Activated T-cell treated with anti-CD3 and anti-CD28 coated beads, Interleukin-2, amount 50 U/mL, for 72 hours (primary cell): ENCODE measurements around the gene RBP7. TPM values are rescaled to one million over a fixed set of nuclear protein-coding genes. Genes with fewer than 3 reads are reported as not detected.
"Not testable (repeated sequence)": the region's sequence is repeated elsewhere in the genome, so short reads cannot be mapped to it uniquely, and the experiment has no call there.

ENCODE experiments used
- ATAC-seq, 2 donors: fragments of 150-1000 bp; cut with Tn5 transposase; replicated peaks in 1 of 2; 2 replicates each; pipeline ENCODE4 v1.10.0; 2021; ENCODE audit warnings: moderate library complexity in 2 of 2, mild to moderate bottlenecking in 1 of 2
- DNase-seq, 2 donors: peaks; one replicate each; pipeline ENCODE4 v3.0.0; 2021 to 2022; ENCODE audit warnings: mixed read lengths in 1 of 2
- H3K27ac Mint-ChIP-seq: one replicate; pipeline ENCODE4 v1.8.0; 2022; ENCODE audit warnings: mild to moderate bottlenecking, moderate library complexity, mixed read lengths
- H3K27me3 Mint-ChIP-seq: one replicate; pipeline ENCODE4 v1.8.0; 2022; ENCODE audit warnings: low read depth, mixed read lengths
- H3K36me3 Mint-ChIP-seq, 2 donors: one replicate each; pipeline ENCODE4 v1.8.0; 2022; ENCODE audit warnings: mixed read lengths in 2 of 2, mild to moderate bottlenecking in 1 of 2; ENCODE audit not compliant: insufficient read depth in 2 of 2
- H3K4me1 Mint-ChIP-seq: one replicate; pipeline ENCODE4 v1.8.0; 2022; ENCODE audit warnings: low read depth, mixed read lengths
- H3K4me3 Mint-ChIP-seq, 2 donors: one replicate each; pipeline ENCODE4 v1.8.0; 2022; ENCODE audit warnings: mild to moderate bottlenecking in 2 of 2, mixed read lengths in 2 of 2, moderate library complexity in 2 of 2
- H3K9me3 Mint-ChIP-seq, 2 donors: one replicate each; pipeline ENCODE4 v1.8.0; 2022; ENCODE audit warnings: mixed read lengths in 2 of 2
- total RNA-seq, 2 donors: library from RNA; stranded (reverse); gene quantifications; one replicate each; pipeline ENCODE4 v1.2.3, GENCODE V29; 2022

Gene RBP7
- total RNA-seq, 2 donors from 2014 or later = not detected

DNA sequence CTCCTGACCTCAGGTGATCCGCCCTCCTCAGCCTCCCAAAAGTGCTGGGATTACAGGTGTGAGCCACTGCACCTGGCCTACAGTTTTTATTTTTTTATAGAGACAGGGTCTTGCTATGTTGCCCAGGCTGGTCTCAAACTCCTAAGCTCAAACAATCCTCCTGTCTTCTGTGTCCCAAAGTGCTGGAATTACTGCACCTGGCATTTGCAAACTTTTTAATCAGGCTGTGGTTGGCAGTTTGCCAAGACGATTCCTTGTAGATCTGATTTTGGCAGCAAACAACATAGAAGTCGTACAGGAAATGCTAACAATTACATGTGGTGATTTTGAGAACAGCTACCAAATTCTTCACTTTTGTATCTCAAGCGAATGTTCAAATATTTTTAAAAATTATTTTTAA lies 10.1 kb downstream of the RBP7 start:
- Mint-ChIP-seq H3K9me3 (no peaks in the 10 kb centered on the region), H3K4me3 (no peak overlapping the region), H3K4me1 (no peaks in the 10 kb centered on the region), H3K36me3 (no peaks in the 10 kb centered on the region), H3K27me3 (peaks cover 5% of the 10 kb centered on the region), H3K27ac (no peak overlapping the region)
- DNase-seq (no peak), ATAC-seq (no peak)

- H3K27ac Mint-ChIP-seq = no peak overlapping the region
- no peaks in the 10 kb centered on the region for H3K4me1 Mint-ChIP-seq
- no peak for DNase-seq
- H3K27me3 Mint-ChIP-seq = no peaks in the 10 kb centered on the region
- no peaks in the 10 kb centered on the region for H3K36me3 Mint-ChIP-seq
- H3K4me3 Mint-ChIP-seq = no peak overlapping the region
- H3K9me3 Mint-ChIP-seq = no peaks in the 10 kb centered on the region
- ATAC-seq = no peak
Measured at GRCh38 chr1:10014016-10014415, 17.0 kb downstream of the RBP7 start.

DNA sequence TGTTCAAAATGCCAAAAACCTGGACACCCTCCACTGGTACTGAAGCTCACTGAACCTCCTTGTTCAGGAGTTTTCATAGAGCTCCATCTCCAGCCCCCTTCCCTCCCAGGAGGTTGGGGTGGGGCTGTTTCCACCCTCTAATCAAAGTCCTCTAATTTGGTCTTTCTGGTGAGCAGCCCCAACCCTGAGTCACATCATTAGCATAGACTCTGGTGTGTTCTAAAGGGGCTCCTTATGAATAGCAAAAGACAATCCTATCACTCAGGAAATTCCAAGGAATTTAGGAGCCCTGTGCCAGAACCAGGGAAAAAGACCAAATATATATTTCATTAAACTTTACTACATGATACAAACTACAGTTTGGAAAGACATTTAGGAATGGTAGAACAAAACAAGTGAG lies 22.5 kb downstream of the RBP7 start:
- Mint-ChIP-seq H3K4me3 (no peak overlapping the region), H3K36me3 (no peaks in the 10 kb centered on the region), H3K4me1 (no peaks in the 10 kb centered on the region), H3K9me3 (no peaks in the 10 kb centered on the region), H3K27ac (no peak overlapping the region), H3K27me3 (no peaks in the 10 kb centered on the region)
- no peak for DNase-seq
- ATAC-seq = no peak

- ATAC-seq = no peak
- Mint-ChIP-seq H3K27me3 (no peaks in the 10 kb centered on the region), H3K4me3 (no peak overlapping the region), H3K9me3 (no peaks in the 10 kb centered on the region), H3K36me3 (no peaks in the 10 kb centered on the region), H3K4me1 (no peaks in the 10 kb centered on the region), H3K27ac (no peak overlapping the region)
- DNase-seq = no peak
Measured at GRCh38 chr1:10020086-10020485, 23.1 kb downstream of the RBP7 start.

- not testable (repeated sequence) for H3K36me3 Mint-ChIP-seq, H3K27ac Mint-ChIP-seq, H3K27me3 Mint-ChIP-seq, DNase-seq, H3K4me3 Mint-ChIP-seq, ATAC-seq, H3K9me3 Mint-ChIP-seq, H3K4me1 Mint-ChIP-seq
Measured at GRCh38 chr1:10020678-10021077, 23.6 kb downstream of the RBP7 start.

GRCh38 chr1:10021992-10022391 lies 25.0 kb downstream of the RBP7 start:
- not testable (repeated sequence) for H3K4me1 Mint-ChIP-seq, DNase-seq

GRCh38 chr1:10022656-10023055 lies 25.6 kb downstream of the RBP7 start:
- ATAC-seq (no peak), DNase-seq (no peak)
- Mint-ChIP-seq H3K9me3 (no peaks in the 10 kb centered on the region), H3K27me3 (no peaks in the 10 kb centered on the region), H3K4me3 (no peak overlapping the region), H3K27ac (no peak overlapping the region), H3K36me3 (no peaks in the 10 kb centered on the region), H3K4me1 (no peaks in the 10 kb centered on the region)

More at GRCh38 chr1:10021992-10022391, 25.0 kb downstream of the RBP7 start:
- H3K27me3 Mint-ChIP-seq, H3K9me3 Mint-ChIP-seq, H3K4me3 Mint-ChIP-seq, H3K27ac Mint-ChIP-seq, ATAC-seq, H3K36me3 Mint-ChIP-seq: not testable (repeated sequence)

- no peak overlapping the region for H3K27ac Mint-ChIP-seq
- DNase-seq (no peak), ATAC-seq (no peak)
- no peaks in the 10 kb centered on the region for H3K4me1 Mint-ChIP-seq
- no peaks in the 10 kb centered on the region for H3K27me3 Mint-ChIP-seq
- no peaks in the 10 kb centered on the region for H3K36me3 Mint-ChIP-seq
- H3K4me3 Mint-ChIP-seq = no peak overlapping the region
- no peaks in the 10 kb centered on the region for H3K9me3 Mint-ChIP-seq
Measured at GRCh38 chr1:10025354-10025753, 28.3 kb downstream of the RBP7 start.

- H3K27me3 Mint-ChIP-seq = no peaks in the 10 kb centered on the region
- no peaks in the 10 kb centered on the region for H3K9me3 Mint-ChIP-seq
- no peaks in the 10 kb centered on the region for H3K36me3 Mint-ChIP-seq
- no peak overlapping the region for H3K4me3 Mint-ChIP-seq
- no peak for ATAC-seq
- H3K27ac Mint-ChIP-seq = no peak overlapping the region
- no peak for DNase-seq
- peaks cover 2% of the 10 kb centered on the region for H3K4me1 Mint-ChIP-seq
Measured at GRCh38 chr1:10027027-10027426, 30.0 kb downstream of the RBP7 start.

DNA sequence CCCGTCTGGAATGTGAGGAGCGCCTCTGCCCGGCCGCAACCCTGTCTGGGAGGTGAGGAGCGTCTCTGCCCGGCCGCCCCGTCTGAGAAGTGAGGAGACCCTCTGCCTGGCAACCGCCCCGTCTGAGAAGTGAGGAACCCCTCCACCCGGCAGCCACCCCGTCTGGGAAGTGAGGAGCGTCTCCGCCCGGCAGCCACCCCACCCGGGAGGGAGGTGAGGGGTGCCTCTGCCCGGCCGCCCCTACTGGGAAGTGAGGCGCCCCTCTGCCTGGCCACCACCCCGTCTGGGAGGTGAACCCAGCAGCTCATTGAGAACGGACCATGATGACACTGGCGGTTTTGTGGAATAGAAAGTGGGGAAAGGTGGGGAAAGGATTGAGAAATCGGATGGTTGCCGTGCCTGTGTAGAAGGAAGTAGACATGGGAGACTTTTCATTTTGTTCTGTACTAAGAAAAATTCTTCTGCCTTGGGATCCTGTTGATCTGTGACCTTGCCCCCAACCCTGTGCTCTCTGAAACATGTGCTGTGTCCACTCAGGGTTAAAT lies 32.0 kb downstream of the RBP7 start:
- H3K4me1 Mint-ChIP-seq = peaks cover 14% of the 10 kb centered on the region
- not testable (repeated sequence) for H3K36me3 Mint-ChIP-seq, DNase-seq, H3K27me3 Mint-ChIP-seq, H3K9me3 Mint-ChIP-seq, H3K27ac Mint-ChIP-seq, H3K4me3 Mint-ChIP-seq, ATAC-seq

DNA sequence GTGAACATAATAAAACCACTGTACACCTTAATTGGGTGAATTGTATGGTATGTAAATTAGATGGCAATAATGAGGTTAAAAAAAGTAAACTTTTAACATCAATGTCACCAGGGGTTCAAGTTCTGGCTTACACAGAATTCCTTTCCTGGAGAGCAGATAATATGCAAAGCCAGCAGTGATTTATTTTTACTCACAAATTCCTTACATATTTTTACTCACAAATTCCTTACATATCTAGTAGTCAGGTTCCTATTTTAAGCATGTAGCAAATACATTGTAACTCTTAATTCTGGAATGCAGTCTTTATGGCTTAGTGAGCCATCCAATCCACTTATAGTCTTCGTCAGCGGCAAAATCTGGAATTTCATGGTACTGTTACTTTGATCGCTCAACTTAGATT lies 34.4 kb downstream of the RBP7 start:
- H3K4me1 Mint-ChIP-seq = peaks cover 28% of the 10 kb centered on the region
- no peaks in the 10 kb centered on the region for H3K9me3 Mint-ChIP-seq
- no peaks in the 10 kb centered on the region for H3K36me3 Mint-ChIP-seq
- no peak for DNase-seq
- no peaks in the 10 kb centered on the region for H3K27me3 Mint-ChIP-seq
- no peak overlapping the region for H3K27ac Mint-ChIP-seq
- H3K4me3 Mint-ChIP-seq = no peak overlapping the region
- no peak for ATAC-seq

DNA sequence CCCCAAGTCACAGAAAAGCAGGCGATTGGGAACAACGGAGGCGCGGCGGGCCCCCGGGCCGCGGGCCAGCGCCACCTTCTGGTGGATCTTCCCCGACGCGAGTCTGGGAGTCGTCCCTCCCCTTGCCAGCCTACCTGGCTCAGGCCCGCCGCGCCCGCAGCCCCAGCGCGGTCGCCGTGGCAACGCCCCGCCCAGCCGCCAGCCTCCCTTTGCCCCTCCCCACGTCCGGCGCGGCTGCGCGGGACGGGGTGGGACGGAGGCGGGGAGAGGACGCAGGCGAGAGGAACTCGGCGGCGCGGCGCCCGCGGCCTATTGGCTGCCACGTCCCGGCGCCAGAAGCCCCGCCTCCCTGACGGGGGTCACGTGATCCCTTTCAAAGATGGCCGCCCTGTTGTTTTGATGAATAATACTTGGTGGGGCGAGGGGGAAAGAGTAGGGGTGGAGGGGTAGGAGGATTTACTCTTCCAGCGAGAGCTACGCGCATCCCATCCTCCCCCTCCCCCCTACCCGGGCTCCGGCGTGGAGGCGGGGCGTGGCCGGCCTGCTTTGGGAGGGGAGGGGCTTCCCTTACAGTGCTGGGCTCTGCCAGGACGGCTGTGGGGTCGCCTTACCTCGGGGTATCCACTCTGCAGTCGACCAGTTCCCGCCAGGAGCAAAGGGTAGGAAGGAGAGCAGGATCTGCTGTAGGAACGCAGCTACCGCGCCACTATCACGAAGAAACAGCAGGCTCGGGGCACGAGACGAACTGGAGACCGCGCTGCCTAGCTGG lies 35.7 kb downstream of the RBP7 start, which contains the start of gene UBE4B:
UBE4B (plus strand) TSS at position 369 of the 769 bp plus-strand sequence. CDS start 713 bp downstream, outside the sequence.
- peak; percentile 97 for ATAC-seq
- peak within 1 kb of the TSS; percentile 81 to 87 for H3K4me3 Mint-ChIP-seq

DNA sequence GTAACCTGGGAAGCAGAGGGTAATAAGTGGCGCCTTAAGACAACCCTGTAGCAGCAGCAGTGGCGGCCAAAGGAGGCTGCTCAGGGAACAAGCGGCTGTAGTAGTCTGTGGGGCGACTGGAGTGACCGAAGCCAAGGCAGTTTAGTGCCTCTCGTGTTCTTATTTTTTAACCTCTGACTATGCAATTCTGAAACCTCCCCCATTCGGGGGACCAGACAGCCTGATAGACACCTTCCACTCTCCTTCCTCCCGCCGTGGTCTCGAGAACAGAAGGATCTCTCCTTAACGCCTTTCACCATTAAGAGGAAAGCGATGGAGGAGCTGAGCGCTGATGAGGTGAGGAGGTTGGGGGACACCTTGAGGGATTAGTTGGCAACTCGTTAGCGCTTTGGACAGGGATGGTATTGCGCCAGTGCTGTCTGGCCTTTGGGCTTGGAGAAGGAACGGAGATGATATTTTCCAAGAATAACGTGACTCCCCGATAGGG lies 36.4 kb downstream of the RBP7 start:
- no peaks in the 10 kb centered on the region for H3K9me3 Mint-ChIP-seq
- H3K36me3 Mint-ChIP-seq = no peaks in the 10 kb centered on the region
- peak; percentile 25 to 31 for ATAC-seq
- DNase-seq = peak in 1 of 2 donors; percentile 23
- H3K4me1 Mint-ChIP-seq = peaks cover 28% of the 10 kb centered on the region
- H3K4me3 Mint-ChIP-seq = peak overlapping the region; percentile 81 to 87
- peak overlapping the region; percentile 47 for H3K27ac Mint-ChIP-seq
- H3K27me3 Mint-ChIP-seq = no peaks in the 10 kb centered on the region

More for the DNA sequence above, 35.7 kb downstream of the RBP7 start, which contains the start of gene UBE4B:
- Mint-ChIP-seq H3K27ac (peak within 1 kb of the TSS; percentile 97), H3K27me3 (no peaks in the 10 kb centered on the region), H3K36me3 (no peaks in the 10 kb centered on the region), H3K4me1 (peaks cover 28% of the 10 kb centered on the region), H3K9me3 (no peaks in the 10 kb centered on the region)
- DNase-seq = peak; percentile 99 to 100
